ENCODE data around the gene HERPUD1.

GRCh38 chr16:56975714-56976113 is 43.8 kb downstream of the HERPUD1 start:
- no peak for TF ChIP-seq CTCF (IDR thresholded peaks at IDR 0.05)
- no peak for TF ChIP-seq POLR2A (IDR thresholded peaks at IDR 0.05)

All from uterus (tissue), 2 donors.